Body of pancreas (tissue), 4 donors: ENCODE data around the gene LITAFD.

Experiments used
- POLR2A ChIP-seq, 3 donors: fragments of 450-650 bp; IDR thresholded peaks; one replicate each; pipeline ENCODE4 v1.6.1; 2016; ENCODE audit warnings: antibody characterized with exemption in 3 of 3, mild to moderate bottlenecking in 2 of 3
- TF ChIP-seq, protein P1 (sequence below), 7 experiments: fragments of 450-650 bp in 4 of 7; fragments of 200-600 bp in 3 of 7; sonication (generic) in 3 of 7; IDR thresholded peaks; one replicate each; pipeline ENCODE4 v1.5.1; 2016 to 2019; ENCODE audit warnings: antibody characterized with exemption in 7 of 7

DNA sequence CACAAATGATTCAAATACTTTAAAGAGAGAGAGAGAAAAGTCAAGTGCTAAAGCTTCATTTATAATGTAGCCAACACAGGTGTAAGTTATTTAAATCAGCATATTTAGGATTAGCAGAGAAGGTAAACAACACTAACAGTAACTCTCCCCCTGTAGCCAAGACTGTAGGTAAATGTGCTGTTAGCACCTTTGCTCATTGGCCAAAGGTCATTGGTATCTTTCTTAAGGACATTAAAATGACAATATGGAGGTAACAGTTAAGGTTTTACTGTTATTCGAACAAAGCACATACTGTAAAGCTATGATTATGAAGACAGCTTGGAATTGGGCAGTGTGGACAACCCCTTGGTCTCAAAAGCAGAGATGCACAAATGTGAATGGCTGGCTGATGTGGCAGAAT lies 28.7 kb downstream of the LITAFD start:
- TF ChIP-seq, protein P1, sequence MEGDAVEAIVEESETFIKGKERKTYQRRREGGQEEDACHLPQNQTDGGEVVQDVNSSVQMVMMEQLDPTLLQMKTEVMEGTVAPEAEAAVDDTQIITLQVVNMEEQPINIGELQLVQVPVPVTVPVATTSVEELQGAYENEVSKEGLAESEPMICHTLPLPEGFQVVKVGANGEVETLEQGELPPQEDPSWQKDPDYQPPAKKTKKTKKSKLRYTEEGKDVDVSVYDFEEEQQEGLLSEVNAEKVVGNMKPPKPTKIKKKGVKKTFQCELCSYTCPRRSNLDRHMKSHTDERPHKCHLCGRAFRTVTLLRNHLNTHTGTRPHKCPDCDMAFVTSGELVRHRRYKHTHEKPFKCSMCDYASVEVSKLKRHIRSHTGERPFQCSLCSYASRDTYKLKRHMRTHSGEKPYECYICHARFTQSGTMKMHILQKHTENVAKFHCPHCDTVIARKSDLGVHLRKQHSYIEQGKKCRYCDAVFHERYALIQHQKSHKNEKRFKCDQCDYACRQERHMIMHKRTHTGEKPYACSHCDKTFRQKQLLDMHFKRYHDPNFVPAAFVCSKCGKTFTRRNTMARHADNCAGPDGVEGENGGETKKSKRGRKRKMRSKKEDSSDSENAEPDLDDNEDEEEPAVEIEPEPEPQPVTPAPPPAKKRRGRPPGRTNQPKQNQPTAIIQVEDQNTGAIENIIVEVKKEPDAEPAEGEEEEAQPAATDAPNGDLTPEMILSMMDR (IDR thresholded peaks at IDR 0.05), result no peak
- no peak for TF ChIP-seq POLR2A (IDR thresholded peaks at IDR 0.05)
